Measurements from ENCODE around the gene ENPP7.
A peak's percentile ranks its signal among the peaks of the same experiment; 100 is the strongest.

ENPP7 gene

GRCh38 chr17:79777894-79778503, 47.3 kb downstream of the ENPP7 start, which contains the start of gene CBX2:
Gene CBX2, plus strand, starts transcription at chr17:79778148. Its CDS starts 88 bp downstream, at chr17:79778236.
- no peaks in the 10 kb centered on the region for H4K20me1 ChIP-seq (ENCODE audit: insufficient read depth, low read length)
- H2AFZ ChIP-seq (ENCODE audit: low read length), result peak within 1 kb of the TSS; percentile 69
- peak within 1 kb of the TSS; percentile 53; the same call in 1 of the 2 replicates for H3K4me3 ChIP-seq (ENCODE audit: low read length)
- H3F3A ChIP-seq (ENCODE audit: insufficient read depth, low read length), result no peaks in the 10 kb centered on the region
- H3K9me3 ChIP-seq (replicated peaks; ENCODE audit: insufficient read depth, low read length), result no peaks in the 10 kb centered on the region
- peak; percentile 71 for DNase-seq
- no peak for TF ChIP-seq EZH2phosphoT487 (IDR thresholded peaks at IDR 0.05; ENCODE audit: low read length)
- no peak for TF ChIP-seq EZH2 (optimal IDR thresholded peaks at IDR 0.05; ENCODE audit: low read depth, low read length)
- no peak within 1 kb of the TSS for H3K9ac ChIP-seq (ENCODE audit: low read length)
- H3K4me1 ChIP-seq (ENCODE audit: low read length), result 0 out of 2 replicates have a peak, but pooled peaks cover 6% of the 10 kb centered on the region
- peak within 1 kb of the TSS; percentile 73 for H3K4me2 ChIP-seq (ENCODE audit: low read depth, low read length)
- H3K36me3 ChIP-seq (replicated peaks; ENCODE audit: insufficient read depth, low read length), result no peaks in the 10 kb centered on the region
- no peaks in the 10 kb centered on the region for H3K9me2 ChIP-seq (replicated peaks; ENCODE audit: insufficient read depth, low read length)
- no peak within 1 kb of the TSS for H3K27ac ChIP-seq (ENCODE audit: low read length)
- peaks cover 93% of the 10 kb centered on the region for H3K27me3 ChIP-seq (replicated peaks; ENCODE audit: insufficient read depth, low read length)
- no peaks in the 10 kb centered on the region for H3K79me2 ChIP-seq (ENCODE audit: low read length)

GRCh38 chr17:79778504-79779083, 47.9 kb downstream of the ENPP7 start:
- Histone ChIP-seq H3K9me3 (replicated peaks; ENCODE audit: insufficient read depth, low read length) (no peaks in the 10 kb centered on the region), H3K27ac (ENCODE audit: low read length) (no peak overlapping the region), H3K4me1 (ENCODE audit: low read length) (0 out of 2 replicates have a peak, but pooled peaks cover 6% of the 10 kb centered on the region), H3K4me2 (ENCODE audit: low read depth, low read length) (peak overlapping the region; percentile 58), H3K4me3 (ENCODE audit: low read length) (no peak overlapping the region; the same call in 1 of the 2 replicates), H2AFZ (ENCODE audit: low read length) (no peak overlapping the region; the same call in 1 of the 2 replicates), H3K27me3 (replicated peaks; ENCODE audit: insufficient read depth, low read length) (peaks cover 93% of the 10 kb centered on the region), H3K9me2 (replicated peaks; ENCODE audit: insufficient read depth, low read length) (no peaks in the 10 kb centered on the region), H3K9ac (ENCODE audit: low read length) (no peak overlapping the region), H4K20me1 (ENCODE audit: insufficient read depth, low read length) (no peaks in the 10 kb centered on the region), H3K79me2 (ENCODE audit: low read length) (no peaks in the 10 kb centered on the region), H3F3A (ENCODE audit: insufficient read depth, low read length) (no peaks in the 10 kb centered on the region), H3K36me3 (replicated peaks; ENCODE audit: insufficient read depth, low read length) (no peaks in the 10 kb centered on the region)
- TF ChIP-seq CTCF (IDR thresholded peaks at IDR 0.05; ENCODE audit: low read length) (no peak), EZH2 (optimal IDR thresholded peaks at IDR 0.05; ENCODE audit: low read depth, low read length) (no peak), EZH2phosphoT487 (IDR thresholded peaks at IDR 0.05; ENCODE audit: low read length) (no peak)
- no peak for DNase-seq

- TF ChIP-seq CTCF (IDR thresholded peaks at IDR 0.05; ENCODE audit: low read length) (no peak), EZH2 (optimal IDR thresholded peaks at IDR 0.05; ENCODE audit: low read depth, low read length) (no peak), EZH2phosphoT487 (IDR thresholded peaks at IDR 0.05; ENCODE audit: low read length) (no peak)
- Histone ChIP-seq H3K4me3 (ENCODE audit: low read length) (no peak overlapping the region), H3K4me2 (ENCODE audit: low read depth, low read length) (peak overlapping the region; percentile 58; the same call in 1 of the 2 replicates), H3K9me2 (replicated peaks; ENCODE audit: insufficient read depth, low read length) (no peaks in the 10 kb centered on the region), H3F3A (ENCODE audit: insufficient read depth, low read length) (no peaks in the 10 kb centered on the region), H3K79me2 (ENCODE audit: low read length) (no peaks in the 10 kb centered on the region), H2AFZ (ENCODE audit: low read length) (no peak overlapping the region), H3K27me3 (replicated peaks; ENCODE audit: insufficient read depth, low read length) (peaks cover 93% of the 10 kb centered on the region), H3K27ac (ENCODE audit: low read length) (no peak overlapping the region), H3K4me1 (ENCODE audit: low read length) (0 out of 2 replicates have a peak, but pooled peaks cover 6% of the 10 kb centered on the region), H3K9ac (ENCODE audit: low read length) (no peak overlapping the region), H3K36me3 (replicated peaks; ENCODE audit: insufficient read depth, low read length) (no peaks in the 10 kb centered on the region), H3K9me3 (replicated peaks; ENCODE audit: insufficient read depth, low read length) (no peaks in the 10 kb centered on the region), H4K20me1 (ENCODE audit: insufficient read depth, low read length) (no peaks in the 10 kb centered on the region)
- no peak for DNase-seq
These were observed 48.4 kb downstream of the ENPP7 start for GRCh38 chr17:79779084-79779529.
